Esophagus muscularis mucosa (tissue), 4 donors: ENCODE measurements around the gene DEK. TPM values are rescaled to one million over a fixed set of nuclear protein-coding genes. Genes with fewer than 3 reads are reported as not detected.

ENCODE experiments used
- DNase-seq: peaks from one replicate; pipeline ENCODE4 v3.0.0-alpha.2; 2017; ENCODE audit errors: extremely low spot score
- H3K27ac ChIP-seq, 4 donors: fragments of 200-600 bp; sonication (generic); replicated peaks in 1 of 4; 1 replicate in 3 of 4; 2 replicates in 1 of 4; pipeline ENCODE4 v1.5.1; 2016 to 2019; ENCODE audit warnings: mild to moderate bottlenecking in 1 of 4
- H3K27me3 ChIP-seq, 4 donors: fragments of 200-600 bp; sonication (generic); one replicate each; pipeline versions ENCODE4 v1.5.1 to v1.6.0; 2016 to 2019
- H3K36me3 ChIP-seq, 4 donors: fragments of 200-600 bp; sonication (generic); one replicate each; pipeline ENCODE4 v1.5.1; 2016 to 2019
- H3K4me1 ChIP-seq, 4 donors: fragments of 200-600 bp; sonication (generic); one replicate each; pipeline ENCODE4 v1.5.1; 2016 to 2019
- H3K4me3 ChIP-seq, 4 donors: fragments of 200-600 bp; sonication (generic); 1 replicate in 2 of 4; 2 replicates in 2 of 4; pipeline ENCODE4 v1.5.1; 2016 to 2019; ENCODE audit warnings: mild to moderate bottlenecking in 4 of 4, moderate library complexity in 1 of 4
- H3K9me3 ChIP-seq, 4 donors: fragments of 200-600 bp; sonication (generic); 1 replicate in 3 of 4; 2 replicates in 1 of 4; pipeline ENCODE4 v1.5.1; 2016 to 2019
- CTCF ChIP-seq, 3 experiments: fragments of 200-600 bp in 2 of 3; fragments of 450-650 bp in 1 of 3; sonication (generic) in 2 of 3; IDR thresholded peaks; one replicate each; pipeline ENCODE4 v1.5.1; 2017 to 2019; ENCODE audit warnings: antibody characterized with exemption in 3 of 3, mild to moderate bottlenecking in 2 of 3, moderate library complexity in 1 of 3
- EP300 ChIP-seq: sonication (generic); formaldehyde crosslinking; IDR thresholded peaks from one replicate; pipeline ENCODE4 v1.6.1; 2017; ENCODE audit warnings: antibody characterized with exemption
- POLR2A ChIP-seq: fragments of 450-650 bp; IDR thresholded peaks from one replicate; pipeline ENCODE4 v1.6.1; 2017; ENCODE audit warnings: antibody characterized with exemption, moderate library complexity, mild to moderate bottlenecking, low read depth
- POLR2AphosphoS5 ChIP-seq, 2 donors: sonication (generic); formaldehyde crosslinking; IDR thresholded peaks; one replicate each; pipeline ENCODE4 v1.6.1; 2017; ENCODE audit warnings: antibody characterized with exemption in 2 of 2
- WGBS: methylation state at CpG from one replicate; pipeline ENCODE4 v1.1.5; 2018; 5-methylcytosine and 5-hydroxymethylcytosine counted together
- intact Hi-C: fragments of 100-400 bp; cut with DNase I; formaldehyde crosslinking; loops from one replicate; pipeline ENCODE4 v1.15.1; 2023
- total RNA-seq, 4 donors: library from RNA; depleted of rRNA; stranded (reverse); fragments of >200 nt; gene quantifications; one replicate each; pipeline versions ENCODE4 v1.1.0 to v1.2.1, GENCODE V29; 2016

Gene DEK
- total RNA-seq, 4 donors from 2014 or later: 134 to 189 (median 142) TPM

- no peak for DNase-seq
- H3K27me3 ChIP-seq: no peaks in the 10 kb centered on the region
- intact Hi-C loops: no loop called here
- H3K36me3 ChIP-seq: peaks cover under 1 to 85% (median 41%) of the 10 kb centered on the region in 4 donors
- TF ChIP-seq EP300 (no peak), POLR2A (no peak), POLR2AphosphoS5 (IDR thresholded peaks at IDR 0.05) (no peak), CTCF (IDR thresholded peaks at IDR 0.05) (no peak)
- H3K4me1 ChIP-seq: no peaks in the 10 kb centered on the region
- H3K4me3 ChIP-seq: no peak overlapping the region
- H3K27ac ChIP-seq: no peak overlapping the region
- no peaks in the 10 kb centered on the region for H3K9me3 ChIP-seq
- 95% methylated on average over 4 of the region's 4 CpGs for WGBS
Observed at GRCh38 chr6:18221288-18221615, 43.1 kb downstream of the DEK start.

- intact Hi-C loops: no loop called here
- DNase-seq: peak; percentile 45
- no peaks in the 10 kb centered on the region for H3K9me3 ChIP-seq
- no peak overlapping the region for H3K27ac ChIP-seq
- H3K4me1 ChIP-seq: no peaks in the 10 kb centered on the region
- no peaks in the 10 kb centered on the region for H3K27me3 ChIP-seq
- WGBS: 74% methylated on average over 7 of the region's 7 CpGs
- H3K36me3 ChIP-seq: peaks cover 11 to 83% (median 36%) of the 10 kb centered on the region in 4 donors
- TF ChIP-seq POLR2A (no peak), CTCF (IDR thresholded peaks at IDR 0.05) (no peak), POLR2AphosphoS5 (IDR thresholded peaks at IDR 0.05) (no peak), EP300 (no peak)
- H3K4me3 ChIP-seq: no peak overlapping the region
Observed at GRCh38 chr6:18219591-18219990, 44.7 kb downstream of the DEK start.

GRCh38 chr6:18218233-18218632 is 46.1 kb downstream of the DEK start:
- no peak for DNase-seq
- Histone ChIP-seq H3K4me1 (no peaks in the 10 kb centered on the region), H3K27me3 (no peaks in the 10 kb centered on the region), H3K36me3 (peaks cover 20 to 74% (median 39%) of the 10 kb centered on the region in 4 donors), H3K9me3 (no peaks in the 10 kb centered on the region), H3K27ac (no peak overlapping the region), H3K4me3 (no peak overlapping the region)
- no peak for TF ChIP-seq EP300
- intact Hi-C loops: no loop called here
- 97% methylated on average over 3 of the region's 3 CpGs for WGBS

- WGBS: 91% methylated on average over 7 of the region's 7 CpGs
- peak; percentile 7 for DNase-seq
- H3K4me3 ChIP-seq: no peak overlapping the region
- peaks cover 20 to 68% (median 37%) of the 10 kb centered on the region in 4 donors for H3K36me3 ChIP-seq
- no peaks in the 10 kb centered on the region for H3K9me3 ChIP-seq
- intact Hi-C loops: no loop called here
- H3K27ac ChIP-seq: no peak overlapping the region
- no peaks in the 10 kb centered on the region for H3K4me1 ChIP-seq
- TF ChIP-seq POLR2AphosphoS5 (IDR thresholded peaks at IDR 0.05): no peak
- TF ChIP-seq EP300: no peak
- no peak for TF ChIP-seq POLR2A
- no peaks in the 10 kb centered on the region for H3K27me3 ChIP-seq
Observed at GRCh38 chr6:18216411-18216810, 47.9 kb downstream of the DEK start.

GRCh38 chr6:18215436-18215835 is 48.9 kb downstream of the DEK start:
- Histone ChIP-seq H3K36me3 (peaks cover 20 to 60% (median 39%) of the 10 kb centered on the region in 4 donors), H3K4me1 (no peaks in the 10 kb centered on the region), H3K27me3 (no peaks in the 10 kb centered on the region), H3K4me3 (no peak overlapping the region), H3K9me3 (no peaks in the 10 kb centered on the region), H3K27ac (no peak overlapping the region)
- 84% methylated on average over 7 of the region's 7 CpGs for WGBS
- peak; percentile 72 for DNase-seq
- TF ChIP-seq POLR2A (no peak), POLR2AphosphoS5 (IDR thresholded peaks at IDR 0.05) (no peak), EP300 (no peak), CTCF (IDR thresholded peaks at IDR 0.05) (no peak)
- intact Hi-C loops: no loop called here

- DNase-seq: peak; percentile 72
- intact Hi-C loops: no loop called here
- Histone ChIP-seq H3K27me3 (no peaks in the 10 kb centered on the region), H3K36me3 (peaks cover 20 to 62% (median 43%) of the 10 kb centered on the region in 4 donors), H3K4me3 (no peak overlapping the region), H3K27ac (no peak overlapping the region), H3K4me1 (peaks cover 0 to 9% (median 5%) of the 10 kb centered on the region in 4 donors), H3K9me3 (no peaks in the 10 kb centered on the region)
- 87% methylated on average over 4 of the region's 4 CpGs for WGBS
- TF ChIP-seq POLR2A: no peak
- TF ChIP-seq EP300: no peak
- TF ChIP-seq POLR2AphosphoS5 (IDR thresholded peaks at IDR 0.05): no peak
- no peak for TF ChIP-seq CTCF (IDR thresholded peaks at IDR 0.05)
Observed at GRCh38 chr6:18214003-18214402, 50.3 kb downstream of the DEK start.
